Chondrocyte (in vitro differentiated cells): Measurements from ENCODE around the gene MAGEB5. TPM values are rescaled to one million over a fixed set of nuclear protein-coding genes. Genes with fewer than 3 reads are reported as not detected.

ENCODE experiments used
- DNase-seq: peaks from one replicate; pipeline ENCODE4 v3.0.0; 2021; ENCODE audit warnings: mixed read lengths, low spot score
- H3K27ac Mint-ChIP-seq: one replicate; pipeline ENCODE4 v1.8.0; 2021; ENCODE audit warnings: mild to moderate bottlenecking, moderate library complexity, mixed read lengths; ENCODE audit not compliant: unreplicated experiment
- H3K27me3 Mint-ChIP-seq: 2 replicates; pipeline ENCODE4 v1.8.0; 2021; ENCODE audit warnings: low read depth, mixed read lengths
- H3K36me3 Mint-ChIP-seq: 2 replicates; pipeline ENCODE4 v1.8.0; 2021; ENCODE audit warnings: low read depth, mixed read lengths
- H3K4me1 Mint-ChIP-seq: 2 replicates; pipeline ENCODE4 v1.8.0; 2021; ENCODE audit warnings: low read depth, mild to moderate bottlenecking, mixed read lengths
- H3K4me3 Mint-ChIP-seq: one replicate; pipeline ENCODE4 v1.8.0; 2021; ENCODE audit warnings: mild to moderate bottlenecking, moderate library complexity, mixed read lengths; ENCODE audit not compliant: unreplicated experiment
- H3K9me3 Mint-ChIP-seq: 2 replicates; pipeline ENCODE4 v1.8.0; 2021; ENCODE audit warnings: low read depth, mixed read lengths
- CTCF ChIP-seq: fragments of 200-600 bp; sonication (generic); IDR thresholded peaks from 2 replicates; pipeline ENCODE4 v1.5.0; 2021; ENCODE audit warnings: antibody characterized with exemption, mild to moderate bottlenecking, moderate library complexity
- total RNA-seq: library from RNA; stranded (reverse); gene quantifications from 3 replicates; pipeline ENCODE4 v1.2.1, GENCODE V29; 2021

Gene MAGEB5
- total RNA-seq, 1 donor from 2014 or later, result not detected

GRCh38 chrX:26234177-26234576 is 18.2 kb downstream of the MAGEB5 start:
- H3K27ac Mint-ChIP-seq, result no peak overlapping the region
- H3K27me3 Mint-ChIP-seq, result no peaks in the 10 kb centered on the region
- no peak for TF ChIP-seq CTCF
- H3K36me3 Mint-ChIP-seq, result no peaks in the 10 kb centered on the region
- DNase-seq, result no peak
- H3K9me3 Mint-ChIP-seq, result peaks cover 10% of the 10 kb centered on the region
- no peaks in the 10 kb centered on the region for H3K4me1 Mint-ChIP-seq
- H3K4me3 Mint-ChIP-seq, result no peak overlapping the region

- no peaks in the 10 kb centered on the region for H3K4me1 Mint-ChIP-seq
- TF ChIP-seq CTCF, result no peak
- H3K27ac Mint-ChIP-seq, result no peak overlapping the region
These were observed 37.6 kb downstream of the MAGEB5 start for GRCh38 chrX:26253526-26253925.

GRCh38 chrX:26254436-26254835 is 38.5 kb downstream of the MAGEB5 start:
- Mint-ChIP-seq H3K4me3 (no peak overlapping the region), H3K27ac (no peak overlapping the region), H3K27me3 (no peaks in the 10 kb centered on the region), H3K9me3 (peaks cover 7% of the 10 kb centered on the region), H3K36me3 (no peaks in the 10 kb centered on the region), H3K4me1 (no peaks in the 10 kb centered on the region)
- no peak for TF ChIP-seq CTCF
- no peak for DNase-seq

More at GRCh38 chrX:26253526-26253925, 37.6 kb downstream of the MAGEB5 start:
- H3K4me3 Mint-ChIP-seq, result no peak overlapping the region
- DNase-seq, result no peak
- no peaks in the 10 kb centered on the region for H3K27me3 Mint-ChIP-seq
- H3K36me3 Mint-ChIP-seq, result no peaks in the 10 kb centered on the region
- peaks cover 7% of the 10 kb centered on the region for H3K9me3 Mint-ChIP-seq

GRCh38 chrX:26262121-26262523 is 46.2 kb downstream of the MAGEB5 start:
- no peak for DNase-seq
- no peaks in the 10 kb centered on the region for H3K36me3 Mint-ChIP-seq
- H3K4me1 Mint-ChIP-seq, result no peaks in the 10 kb centered on the region
- H3K27ac Mint-ChIP-seq, result no peak overlapping the region
- H3K27me3 Mint-ChIP-seq, result no peaks in the 10 kb centered on the region
- peaks cover 16% of the 10 kb centered on the region for H3K9me3 Mint-ChIP-seq
- H3K4me3 Mint-ChIP-seq, result no peak overlapping the region
- no peak for TF ChIP-seq CTCF

Other genes with a start within 250 kb of the MAGEB5 start
- not detected in 3 replicates for gene MAGEB18, start 77.8 kb upstream of the MAGEB5 start, total RNA-seq
- gene MAGEB6B, start 55.6 kb upstream of the MAGEB5 start, total RNA-seq, result not detected in 3 replicates
- not detected in 3 replicates for gene MAGEB6, start 23.7 kb upstream of the MAGEB5 start, total RNA-seq